Astrocyte (in vitro differentiated cells and primary cell): ENCODE measurements around the gene PTPMT1. TPM values are rescaled to one million over a fixed set of nuclear protein-coding genes. Genes with fewer than 3 reads are reported as not detected.

Source experiments
- DNase-seq: peaks from one replicate; pipeline ENCODE4 v3.0.0-alpha.2; 2010; ENCODE audit warnings: low read depth
- FAIRE-seq: peaks from 2 replicates; lab custom pipeline; 2011; peaks lifted over from hg19 to GRCh38; lab: Jason Lieb, UNC
- H2AFZ ChIP-seq: 2 replicates; pipeline ENCODE4 v1.6.0; 2012; ENCODE audit warnings: low read depth, low read length, inconsistent platforms
- H3K27ac ChIP-seq: 2 replicates; pipeline ENCODE4 v1.5.1; 2011; ENCODE audit warnings: low read depth, low read length, inconsistent platforms
- H3K27me3 ChIP-seq: 2 replicates; pipeline ENCODE4 v1.6.0; 2011; ENCODE audit warnings: low read length, inconsistent platforms; ENCODE audit not compliant: insufficient read depth
- H3K36me3 ChIP-seq: 2 replicates; pipeline ENCODE4 v1.5.1; 2011; ENCODE audit warnings: low read length, inconsistent platforms; ENCODE audit not compliant: insufficient read depth
- H3K4me1 ChIP-seq: 2 replicates; pipeline ENCODE4 v1.5.1; 2011; ENCODE audit warnings: low read length, inconsistent platforms; ENCODE audit not compliant: insufficient read depth
- H3K4me2 ChIP-seq: 2 replicates; pipeline ENCODE4 v1.6.0; 2012; ENCODE audit warnings: low read length, inconsistent platforms
- H3K4me3 ChIP-seq: 2 replicates; pipeline ENCODE4 v1.5.1; 2011; ENCODE audit warnings: low read depth, mild to moderate bottlenecking, low read length, inconsistent platforms; ENCODE audit not compliant: insufficient read depth
- H3K79me2 ChIP-seq: 2 replicates; pipeline ENCODE4 v1.6.0; 2012; ENCODE audit warnings: mild to moderate bottlenecking, low read length, inconsistent platforms; ENCODE audit not compliant: insufficient read depth
- H3K9ac ChIP-seq: 2 replicates; pipeline ENCODE4 v1.6.0; 2012; ENCODE audit warnings: mild to moderate bottlenecking, low read length, inconsistent platforms
- H3K9me3 ChIP-seq: 2 replicates; pipeline ENCODE4 v1.5.1; 2012; ENCODE audit warnings: low read depth, mild to moderate bottlenecking, low read length, inconsistent platforms; ENCODE audit not compliant: insufficient read depth
- H4K20me1 ChIP-seq: 2 replicates; pipeline ENCODE4 v1.6.0; 2012; ENCODE audit warnings: low read length, inconsistent platforms; ENCODE audit not compliant: insufficient read depth
- H3K27ac Mint-ChIP-seq: one replicate; pipeline ENCODE4 v1.8.0; 2021; ENCODE audit warnings: mild to moderate bottlenecking, mixed read lengths; ENCODE audit not compliant: unreplicated experiment
- H3K27me3 Mint-ChIP-seq: one replicate; pipeline ENCODE4 v1.8.0; 2021; ENCODE audit warnings: low read depth, mixed read lengths; ENCODE audit not compliant: unreplicated experiment
- H3K36me3 Mint-ChIP-seq: one replicate; pipeline ENCODE4 v1.8.0; 2021; ENCODE audit warnings: low read depth, mixed read lengths; ENCODE audit not compliant: unreplicated experiment
- H3K4me1 Mint-ChIP-seq: one replicate; pipeline ENCODE4 v1.8.0; 2021; ENCODE audit warnings: low read depth, mixed read lengths; ENCODE audit not compliant: unreplicated experiment
- H3K4me3 Mint-ChIP-seq: one replicate; pipeline ENCODE4 v1.8.0; 2021; ENCODE audit warnings: mild to moderate bottlenecking, moderate library complexity, mixed read lengths; ENCODE audit not compliant: unreplicated experiment
- H3K9me3 Mint-ChIP-seq: one replicate; pipeline ENCODE4 v1.8.0; 2021; ENCODE audit warnings: mild to moderate bottlenecking, mixed read lengths; ENCODE audit not compliant: unreplicated experiment
- EZH2 ChIP-seq: IDR thresholded peaks from 2 replicates; pipeline ENCODE4 v1.6.1; 2012; ENCODE audit warnings: mild to moderate bottlenecking, low read length, inconsistent platforms; ENCODE audit not compliant: insufficient read depth
- total RNA-seq: library from RNA; stranded (reverse); gene quantifications from 2 replicates; pipeline ENCODE4 v1.2.1, GENCODE V29; 2021
- TF ChIP-seq, protein P1 (sequence below): IDR thresholded peaks from 2 replicates; pipeline ENCODE4 v1.5.1; 2011; ENCODE audit warnings: low read depth, mild to moderate bottlenecking, inconsistent platforms, low read length, moderate library complexity; ENCODE audit not compliant: insufficient read depth

Gene PTPMT1
- total RNA-seq, 1 donor from 2014 or later: 32.4 TPM

DNA sequence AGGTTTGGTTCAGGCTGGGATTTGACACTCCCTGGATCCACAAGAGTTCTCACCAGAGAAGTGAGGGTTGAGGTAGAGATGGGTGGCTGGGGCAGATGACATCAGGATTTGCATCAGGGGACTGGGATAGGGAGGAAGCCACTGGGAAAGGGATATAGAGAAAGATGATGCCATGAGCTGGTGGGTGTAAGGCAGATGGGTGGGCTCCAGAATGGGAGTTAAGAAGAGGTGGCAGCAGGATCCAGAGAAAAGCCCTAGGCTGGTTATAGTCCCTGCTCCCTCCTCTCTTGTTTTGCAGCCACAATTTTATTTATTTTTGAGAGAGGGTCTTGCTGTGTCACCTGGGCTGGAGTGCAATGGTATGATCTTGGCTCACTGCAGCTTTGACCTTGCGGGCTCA is 30.6 kb downstream of the PTPMT1 start:
- peaks cover 35% of the 10 kb centered on the region for H3K27me3 ChIP-seq
- no peaks in the 10 kb centered on the region for H3K9me3 ChIP-seq
- FAIRE-seq (no peak), DNase-seq (no peak)
- no peaks in the 10 kb centered on the region for H3K36me3 ChIP-seq
- H4K20me1 ChIP-seq: no peaks in the 10 kb centered on the region
- Mint-ChIP-seq H3K9me3 (no peaks in the 10 kb centered on the region), H3K4me1 (no peaks in the 10 kb centered on the region), H3K27me3 (peaks cover 39% of the 10 kb centered on the region), H3K36me3 (no peaks in the 10 kb centered on the region), H3K27ac (no peak overlapping the region), H3K4me3 (peak overlapping the region; percentile 68)
- H3K9ac ChIP-seq: no peak overlapping the region
- TF ChIP-seq, protein P1, sequence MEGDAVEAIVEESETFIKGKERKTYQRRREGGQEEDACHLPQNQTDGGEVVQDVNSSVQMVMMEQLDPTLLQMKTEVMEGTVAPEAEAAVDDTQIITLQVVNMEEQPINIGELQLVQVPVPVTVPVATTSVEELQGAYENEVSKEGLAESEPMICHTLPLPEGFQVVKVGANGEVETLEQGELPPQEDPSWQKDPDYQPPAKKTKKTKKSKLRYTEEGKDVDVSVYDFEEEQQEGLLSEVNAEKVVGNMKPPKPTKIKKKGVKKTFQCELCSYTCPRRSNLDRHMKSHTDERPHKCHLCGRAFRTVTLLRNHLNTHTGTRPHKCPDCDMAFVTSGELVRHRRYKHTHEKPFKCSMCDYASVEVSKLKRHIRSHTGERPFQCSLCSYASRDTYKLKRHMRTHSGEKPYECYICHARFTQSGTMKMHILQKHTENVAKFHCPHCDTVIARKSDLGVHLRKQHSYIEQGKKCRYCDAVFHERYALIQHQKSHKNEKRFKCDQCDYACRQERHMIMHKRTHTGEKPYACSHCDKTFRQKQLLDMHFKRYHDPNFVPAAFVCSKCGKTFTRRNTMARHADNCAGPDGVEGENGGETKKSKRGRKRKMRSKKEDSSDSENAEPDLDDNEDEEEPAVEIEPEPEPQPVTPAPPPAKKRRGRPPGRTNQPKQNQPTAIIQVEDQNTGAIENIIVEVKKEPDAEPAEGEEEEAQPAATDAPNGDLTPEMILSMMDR: no peak
- TF ChIP-seq EZH2: no peak
- H3K4me1 ChIP-seq: peaks cover 2% of the 10 kb centered on the region
- no peak overlapping the region for H2AFZ ChIP-seq
- no peak overlapping the region for H3K4me2 ChIP-seq
- no peaks in the 10 kb centered on the region for H3K79me2 ChIP-seq
- H3K27ac ChIP-seq: no peak overlapping the region
- H3K4me3 ChIP-seq: no peak overlapping the region

- TF ChIP-seq, protein P1: no peak
- no peak for TF ChIP-seq EZH2
- no peaks in the 10 kb centered on the region for H3K9me3 Mint-ChIP-seq
Measured at GRCh38 chr11:47599902-47600301, 34.5 kb downstream of the PTPMT1 start.

DNA sequence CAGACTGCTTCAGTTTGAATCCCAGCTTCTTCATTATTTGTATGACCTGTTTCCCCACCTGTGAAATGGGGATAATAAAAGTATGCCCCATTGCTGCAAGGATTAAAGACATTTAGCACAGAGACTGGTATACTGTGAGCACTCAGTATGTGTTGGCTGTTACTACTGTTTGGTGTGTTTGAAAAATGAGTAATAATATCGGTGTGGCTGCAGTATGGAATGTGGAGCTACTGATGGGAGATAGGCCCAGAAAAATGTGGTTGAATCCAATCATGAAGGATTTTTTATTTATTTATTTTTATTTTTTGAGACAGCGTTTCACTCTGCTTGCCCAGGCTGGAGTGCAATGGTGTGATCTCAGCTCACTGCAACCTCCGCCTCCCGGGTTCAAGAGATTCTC is 37.9 kb downstream of the PTPMT1 start:
- DNase-seq (peak; percentile 49), FAIRE-seq (no peak)
- Histone ChIP-seq H3K79me2 (no peaks in the 10 kb centered on the region), H2AFZ (no peak overlapping the region), H3K4me2 (no peak overlapping the region), H3K36me3 (no peaks in the 10 kb centered on the region), H3K4me1 (peaks cover 19% of the 10 kb centered on the region), H3K27ac (no peak overlapping the region), H4K20me1 (no peaks in the 10 kb centered on the region), H3K9ac (no peak overlapping the region), H3K9me3 (no peaks in the 10 kb centered on the region), H3K4me3 (no peak overlapping the region), H3K27me3 (no peaks in the 10 kb centered on the region)
- H3K4me1 Mint-ChIP-seq: peaks cover 23% of the 10 kb centered on the region
- no peaks in the 10 kb centered on the region for H3K9me3 Mint-ChIP-seq
- H3K36me3 Mint-ChIP-seq: no peaks in the 10 kb centered on the region
- TF ChIP-seq, protein P1: no peak
- TF ChIP-seq EZH2: no peak
- H3K27me3 Mint-ChIP-seq: peaks cover 4% of the 10 kb centered on the region
- no peak overlapping the region for H3K27ac Mint-ChIP-seq
- no peak overlapping the region for H3K4me3 Mint-ChIP-seq

More at GRCh38 chr11:47599902-47600301, 34.5 kb downstream of the PTPMT1 start:
- peaks cover 14% of the 10 kb centered on the region for H3K27me3 Mint-ChIP-seq
- Histone ChIP-seq H3K79me2 (no peaks in the 10 kb centered on the region), H3K4me1 (no peaks in the 10 kb centered on the region), H3K9ac (no peak overlapping the region), H3K36me3 (no peaks in the 10 kb centered on the region), H2AFZ (no peak overlapping the region), H3K27me3 (peaks cover 7% of the 10 kb centered on the region), H3K4me2 (no peak overlapping the region), H3K4me3 (no peak overlapping the region), H4K20me1 (no peaks in the 10 kb centered on the region), H3K27ac (no peak overlapping the region), H3K9me3 (no peaks in the 10 kb centered on the region)
- H3K36me3 Mint-ChIP-seq: no peaks in the 10 kb centered on the region
- H3K4me3 Mint-ChIP-seq: no peak overlapping the region
- H3K4me1 Mint-ChIP-seq: no peaks in the 10 kb centered on the region
- DNase-seq (no peak), FAIRE-seq (no peak)
- no peak overlapping the region for H3K27ac Mint-ChIP-seq
